Ascending aorta (tissue), 2 donors: ENCODE results near the gene SCN2B. TPM values are rescaled to one million over a fixed set of nuclear protein-coding genes. Genes with fewer than 3 reads are reported as not detected.

ENCODE experiments used
- DNase-seq, 2 donors: peaks; one replicate each; pipeline ENCODE4 v3.0.0-alpha.2; 2019; ENCODE audit warnings: low spot score in 2 of 2
- H3K27ac ChIP-seq, 2 donors: fragments of 200-600 bp; sonication (generic); one replicate each; pipeline ENCODE4 v1.5.1; 2016 to 2017; ENCODE audit warnings: mild to moderate bottlenecking in 1 of 2
- H3K27me3 ChIP-seq: fragments of 200-600 bp; sonication (generic); one replicate; pipeline ENCODE4 v1.5.1; 2017
- H3K36me3 ChIP-seq, 2 donors: fragments of 200-600 bp; sonication (generic); one replicate each; pipeline ENCODE4 v1.5.1; 2016
- H3K4me1 ChIP-seq, 2 donors: fragments of 200-600 bp; sonication (generic); one replicate each; pipeline ENCODE4 v1.5.1; 2016 to 2017; ENCODE audit warnings: mild to moderate bottlenecking in 1 of 2
- H3K4me3 ChIP-seq, 2 donors: fragments of 200-600 bp; sonication (generic); one replicate each; pipeline ENCODE4 v1.5.1; 2016 to 2017; ENCODE audit warnings: mild to moderate bottlenecking in 1 of 2
- H3K9me3 ChIP-seq, 2 donors: fragments of 200-600 bp; sonication (generic); one replicate each; pipeline ENCODE4 v1.5.1; 2016
- intact Hi-C: fragments of 100-400 bp; cut with DNase I; formaldehyde crosslinking; loops from one replicate; pipeline ENCODE4 v1.15.1; 2023
- total RNA-seq: library from RNA; depleted of rRNA; stranded (reverse); fragments of >200 nt; gene quantifications from one replicate; pipeline ENCODE4 v1.1.0, GENCODE V29; 2016
- TF ChIP-seq, protein P1 (sequence below), 3 experiments: fragments of 200-600 bp in 2 of 3; fragments of 450-650 bp in 1 of 3; sonication (generic) in 2 of 3; IDR thresholded peaks; one replicate each; pipeline ENCODE4 v1.5.1; 2016 to 2019; ENCODE audit warnings: antibody characterized with exemption in 3 of 3, mild to moderate bottlenecking in 1 of 3, moderate library complexity in 1 of 3

SCN2B gene
- total RNA-seq, 1 donor from 2014 or later, result 0.11 TPM

DNA sequence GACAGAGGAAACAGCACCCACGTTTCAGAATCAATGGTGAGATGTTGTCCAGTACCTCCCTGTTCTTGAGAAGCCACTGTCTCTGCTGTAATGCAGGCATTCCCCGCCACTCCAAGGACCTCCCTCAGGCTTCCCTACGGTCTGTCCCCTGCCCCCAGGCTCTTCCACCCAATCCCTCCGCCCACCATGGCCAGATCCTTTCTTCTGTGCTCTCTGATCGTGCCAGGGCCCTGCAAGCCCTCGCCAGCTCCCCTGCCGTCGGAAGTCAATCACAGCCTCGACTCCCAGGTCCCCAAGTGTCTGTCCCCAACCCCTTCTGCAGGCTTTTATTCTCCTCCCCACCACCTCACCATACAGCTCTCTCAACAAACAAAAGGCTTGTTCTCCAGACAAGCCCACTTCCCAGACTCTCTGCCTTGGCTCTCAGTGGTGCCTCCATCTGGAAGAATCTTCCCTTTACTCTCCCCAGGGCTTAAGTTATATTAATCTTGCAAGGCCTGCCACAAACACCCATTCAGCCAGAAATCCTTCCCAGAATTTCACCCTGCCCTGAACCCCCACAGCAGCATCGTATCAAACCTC lies 37.5 kb downstream of the SCN2B start:
- Histone ChIP-seq H3K4me1 (no peaks in the 10 kb centered on the region), H3K27ac (no peak overlapping the region), H3K27me3 (no peaks in the 10 kb centered on the region), H3K4me3 (no peak overlapping the region), H3K36me3 (no peaks in the 10 kb centered on the region), H3K9me3 (no peaks in the 10 kb centered on the region)
- TF ChIP-seq, protein P1, sequence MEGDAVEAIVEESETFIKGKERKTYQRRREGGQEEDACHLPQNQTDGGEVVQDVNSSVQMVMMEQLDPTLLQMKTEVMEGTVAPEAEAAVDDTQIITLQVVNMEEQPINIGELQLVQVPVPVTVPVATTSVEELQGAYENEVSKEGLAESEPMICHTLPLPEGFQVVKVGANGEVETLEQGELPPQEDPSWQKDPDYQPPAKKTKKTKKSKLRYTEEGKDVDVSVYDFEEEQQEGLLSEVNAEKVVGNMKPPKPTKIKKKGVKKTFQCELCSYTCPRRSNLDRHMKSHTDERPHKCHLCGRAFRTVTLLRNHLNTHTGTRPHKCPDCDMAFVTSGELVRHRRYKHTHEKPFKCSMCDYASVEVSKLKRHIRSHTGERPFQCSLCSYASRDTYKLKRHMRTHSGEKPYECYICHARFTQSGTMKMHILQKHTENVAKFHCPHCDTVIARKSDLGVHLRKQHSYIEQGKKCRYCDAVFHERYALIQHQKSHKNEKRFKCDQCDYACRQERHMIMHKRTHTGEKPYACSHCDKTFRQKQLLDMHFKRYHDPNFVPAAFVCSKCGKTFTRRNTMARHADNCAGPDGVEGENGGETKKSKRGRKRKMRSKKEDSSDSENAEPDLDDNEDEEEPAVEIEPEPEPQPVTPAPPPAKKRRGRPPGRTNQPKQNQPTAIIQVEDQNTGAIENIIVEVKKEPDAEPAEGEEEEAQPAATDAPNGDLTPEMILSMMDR (IDR thresholded peaks at IDR 0.05), result no peak
- intact Hi-C loops, result no loop called here
- DNase-seq, result no peak

DNA sequence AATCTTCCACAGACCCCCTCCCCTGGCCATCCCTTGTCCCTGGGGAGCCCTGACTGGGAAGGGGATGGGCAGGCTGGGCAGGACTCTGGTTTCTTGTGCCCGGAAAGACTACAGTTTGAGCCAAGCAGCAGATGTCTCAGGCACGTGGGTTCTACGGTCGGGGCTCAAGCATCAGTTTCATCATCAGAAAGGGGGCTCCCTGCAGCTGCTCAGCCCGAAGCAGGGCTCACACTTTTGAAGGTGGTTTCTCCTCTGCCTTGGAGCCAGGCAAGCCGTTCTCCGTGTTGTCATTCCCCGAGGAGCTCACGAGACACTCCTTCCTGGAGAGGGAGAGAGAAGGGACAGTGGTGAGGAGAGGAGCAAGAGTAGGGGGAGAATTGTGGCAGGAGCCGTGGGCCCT lies 39.6 kb downstream of the SCN2B start:
- no peaks in the 10 kb centered on the region for H3K9me3 ChIP-seq
- TF ChIP-seq, protein P1 (IDR thresholded peaks at IDR 0.05), result no peak
- H3K27me3 ChIP-seq, result no peaks in the 10 kb centered on the region
- no peak overlapping the region for H3K27ac ChIP-seq
- intact Hi-C loops, result no loop called here
- H3K36me3 ChIP-seq, result no peaks in the 10 kb centered on the region
- DNase-seq, result no peak
- no peak overlapping the region for H3K4me3 ChIP-seq
- no peaks in the 10 kb centered on the region for H3K4me1 ChIP-seq

DNA sequence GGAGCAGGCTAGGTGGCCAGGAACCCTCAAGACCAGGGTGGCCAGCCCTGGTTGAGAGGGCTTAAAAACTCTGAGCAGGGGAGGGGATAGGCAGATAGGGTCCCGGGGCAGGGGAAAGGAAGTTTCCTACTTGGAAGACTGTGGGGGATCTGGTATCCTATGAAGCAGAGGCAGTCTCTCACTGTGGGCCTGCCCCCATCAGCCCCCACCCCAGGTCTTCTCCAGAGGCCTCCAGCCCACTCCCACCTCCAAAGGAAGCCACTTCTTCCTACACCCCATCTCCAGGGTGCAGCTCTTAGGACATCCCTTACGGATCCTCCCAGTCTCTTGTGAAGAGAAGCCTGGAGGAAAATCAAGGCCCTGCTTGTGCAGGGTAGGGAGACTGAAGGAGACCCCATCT lies 40.1 kb downstream of the SCN2B start:
- Histone ChIP-seq H3K36me3 (no peaks in the 10 kb centered on the region), H3K27ac (no peak overlapping the region), H3K9me3 (no peaks in the 10 kb centered on the region), H3K4me1 (no peaks in the 10 kb centered on the region), H3K27me3 (no peaks in the 10 kb centered on the region), H3K4me3 (no peak overlapping the region)
- intact Hi-C loops, result no loop called here
- TF ChIP-seq, protein P1 (IDR thresholded peaks at IDR 0.05), result no peak
- no peak for DNase-seq

DNA sequence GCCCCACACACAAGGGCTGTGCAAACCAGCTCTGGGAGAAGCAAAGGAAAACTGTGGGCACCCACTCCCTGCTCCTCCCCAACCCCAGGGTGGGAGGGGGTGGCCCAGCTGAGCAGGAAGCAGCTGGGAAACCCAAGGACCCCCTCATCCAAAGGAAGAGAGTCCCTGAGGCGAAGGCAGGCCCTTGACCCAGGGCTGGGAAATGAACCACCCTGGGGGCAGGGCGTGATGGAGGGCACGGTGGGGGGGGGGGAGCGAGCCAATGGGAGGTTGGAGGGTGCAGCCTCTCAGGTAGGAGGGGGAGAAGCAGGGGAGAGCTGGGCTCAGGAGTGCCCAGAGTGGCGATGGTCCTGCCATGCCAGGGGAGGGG lies 40.7 kb downstream of the SCN2B start:
- H3K4me1 ChIP-seq, result no peaks in the 10 kb centered on the region
- H3K9me3 ChIP-seq, result no peaks in the 10 kb centered on the region
- no peak overlapping the region for H3K27ac ChIP-seq
- TF ChIP-seq, protein P1 (IDR thresholded peaks at IDR 0.05), result no peak
- H3K36me3 ChIP-seq, result no peaks in the 10 kb centered on the region
- no peaks in the 10 kb centered on the region for H3K27me3 ChIP-seq
- intact Hi-C loops, result no loop called here
- no peak overlapping the region for H3K4me3 ChIP-seq
- no peak for DNase-seq

DNA sequence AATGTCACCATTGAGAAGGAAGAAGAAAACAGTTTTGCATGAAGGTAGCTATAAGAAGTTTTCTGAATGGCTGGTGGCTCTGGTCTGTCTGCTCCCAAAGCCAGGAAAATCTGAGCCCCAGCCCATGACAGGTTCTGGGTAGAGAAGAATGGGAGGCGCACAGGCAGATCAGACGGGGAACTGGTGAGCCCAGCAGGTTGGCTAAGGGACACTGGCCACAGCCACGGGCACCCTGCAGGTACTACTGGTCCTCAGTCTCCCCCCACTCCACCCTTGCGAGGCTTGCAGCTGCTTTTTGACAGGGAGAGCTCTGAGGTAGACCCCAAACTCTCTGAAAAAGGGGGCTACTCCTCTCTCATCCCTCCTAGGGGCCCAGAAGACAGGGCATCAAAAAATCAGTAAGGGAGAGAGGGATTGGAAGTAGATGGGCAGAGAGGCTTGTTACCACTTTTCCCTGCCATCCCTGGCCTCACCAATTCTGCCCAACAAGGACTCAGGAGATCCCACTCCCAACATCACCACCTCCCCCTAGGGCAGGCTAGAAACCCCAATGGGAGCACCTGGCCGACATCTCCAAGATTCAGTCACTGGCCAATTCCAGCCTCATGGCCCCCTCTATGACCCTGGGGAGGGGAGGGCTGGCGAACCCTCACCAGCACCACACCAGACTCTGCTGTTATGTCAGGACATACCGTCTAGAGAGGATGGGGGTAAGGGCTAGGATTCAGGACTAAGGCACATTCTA lies 41.2 kb downstream of the SCN2B start:
- no peaks in the 10 kb centered on the region for H3K27me3 ChIP-seq
- no peaks in the 10 kb centered on the region for H3K9me3 ChIP-seq
- no peaks in the 10 kb centered on the region for H3K36me3 ChIP-seq
- DNase-seq, result no peak
- intact Hi-C loops, result no loop called here
- no peaks in the 10 kb centered on the region for H3K4me1 ChIP-seq
- H3K4me3 ChIP-seq, result no peak overlapping the region
- TF ChIP-seq, protein P1 (IDR thresholded peaks at IDR 0.05), result no peak
- H3K27ac ChIP-seq, result no peak overlapping the region
